HEK293 (cell line): ENCODE results near the gene KIAA1671.

Source experiments
- GLI4 ChIP-seq: fragments of 450-650 bp; formaldehyde crosslinking; IDR thresholded peaks from 2 replicates; pipeline ENCODE4 v1.5.1; 2016; ENCODE audit warnings: missing biosample characterization, missing genetic modification characterization
- KLF9 ChIP-seq: fragments of 450-650 bp; formaldehyde crosslinking; IDR thresholded peaks from 2 replicates; pipeline ENCODE4 v1.5.1; 2016; ENCODE audit warnings: missing biosample characterization, missing genetic modification characterization, low read depth
- SETDB1 ChIP-seq: IDR thresholded peaks from one replicate; pipeline ENCODE4 v1.6.1; 2017; ENCODE audit warnings: mild to moderate bottlenecking, low read length, moderate library complexity, mixed read lengths; ENCODE audit not compliant: insufficient read length
- YY1 ChIP-seq: fragments of 450-650 bp; formaldehyde crosslinking; IDR thresholded peaks from 2 replicates; pipeline ENCODE4 v1.5.1; 2018; ENCODE audit warnings: missing biosample characterization, missing genetic modification characterization
- ZFP3 ChIP-seq: fragments of 450-650 bp; formaldehyde crosslinking; IDR thresholded peaks from 2 replicates; pipeline ENCODE4 v1.5.1; 2016; ENCODE audit warnings: low read depth, missing biosample characterization, missing genetic modification characterization
- ZNF114 ChIP-seq: fragments of 450-650 bp; formaldehyde crosslinking; IDR thresholded peaks from 2 replicates; pipeline ENCODE4 v1.5.0; 2017; ENCODE audit warnings: missing biosample characterization, missing genetic modification characterization
- ZNF24 ChIP-seq: fragments of 450-650 bp; formaldehyde crosslinking; IDR thresholded peaks from 2 replicates; pipeline ENCODE4 v1.5.1; 2016; ENCODE audit warnings: missing biosample characterization, missing genetic modification characterization
- ZNF324 ChIP-seq: fragments of 450-650 bp; formaldehyde crosslinking; IDR thresholded peaks from 2 replicates; pipeline ENCODE4 v1.5.1; 2016; ENCODE audit warnings: missing biosample characterization, missing genetic modification characterization
- ZNF433 ChIP-seq: fragments of 450-650 bp; formaldehyde crosslinking; IDR thresholded peaks from 2 replicates; pipeline ENCODE4 v1.5.1; 2016; ENCODE audit warnings: missing biosample characterization, missing genetic modification characterization, low read depth
- ZNF549 ChIP-seq: fragments of 450-650 bp; IDR thresholded peaks from 2 replicates; pipeline ENCODE4 v1.5.1; 2018; ENCODE audit warnings: missing biosample characterization, missing genetic modification characterization, mild to moderate bottlenecking, inconsistent platforms, moderate library complexity
- ZNF571 ChIP-seq: fragments of 450-650 bp; formaldehyde crosslinking; IDR thresholded peaks from 2 replicates; pipeline ENCODE4 v1.5.0; 2017; ENCODE audit warnings: missing biosample characterization, missing genetic modification characterization
- ZNF621 ChIP-seq: fragments of 450-650 bp; formaldehyde crosslinking; IDR thresholded peaks from 2 replicates; pipeline ENCODE4 v1.5.1; 2017; ENCODE audit warnings: missing biosample characterization, missing genetic modification characterization
- TF ChIP-seq, protein P1 (sequence below): fragments of 450-650 bp; formaldehyde crosslinking; IDR thresholded peaks from 2 replicates; pipeline ENCODE4 v1.5.1; 2016; ENCODE audit warnings: missing biosample characterization, missing genetic modification characterization
- TF ChIP-seq, protein P2 (sequence below): fragments of 450-650 bp; formaldehyde crosslinking; IDR thresholded peaks from 2 replicates; pipeline ENCODE4 v1.5.1; 2016; ENCODE audit warnings: missing biosample characterization, missing genetic modification characterization, borderline replicate concordance
- TF ChIP-seq, protein P3 (sequence below): fragments of 450-650 bp; formaldehyde crosslinking; IDR thresholded peaks from 2 replicates; pipeline ENCODE4 v1.5.1; 2016; ENCODE audit warnings: missing biosample characterization, missing genetic modification characterization, low read depth
- TF ChIP-seq, protein P4 (sequence below): fragments of 450-650 bp; formaldehyde crosslinking; IDR thresholded peaks from 2 replicates; pipeline ENCODE4 v1.5.1; 2016; ENCODE audit warnings: missing biosample characterization, missing genetic modification characterization, low read depth
- TF ChIP-seq, protein P5 (sequence below): fragments of 450-650 bp; formaldehyde crosslinking; IDR thresholded peaks from 2 replicates; pipeline ENCODE4 v1.5.1; 2016; ENCODE audit warnings: missing biosample characterization, missing genetic modification characterization
- TF ChIP-seq, protein P6 (sequence below): fragments of 450-650 bp; formaldehyde crosslinking; IDR thresholded peaks from 2 replicates; pipeline ENCODE4 v1.5.1; 2016; ENCODE audit warnings: missing biosample characterization, missing genetic modification characterization
- TF ChIP-seq, protein P7 (sequence below): fragments of 450-650 bp; IDR thresholded peaks from 2 replicates; pipeline ENCODE4 v1.5.1; 2018; ENCODE audit warnings: missing biosample characterization, mild to moderate bottlenecking, missing genetic modification characterization

Gene KIAA1671

DNA sequence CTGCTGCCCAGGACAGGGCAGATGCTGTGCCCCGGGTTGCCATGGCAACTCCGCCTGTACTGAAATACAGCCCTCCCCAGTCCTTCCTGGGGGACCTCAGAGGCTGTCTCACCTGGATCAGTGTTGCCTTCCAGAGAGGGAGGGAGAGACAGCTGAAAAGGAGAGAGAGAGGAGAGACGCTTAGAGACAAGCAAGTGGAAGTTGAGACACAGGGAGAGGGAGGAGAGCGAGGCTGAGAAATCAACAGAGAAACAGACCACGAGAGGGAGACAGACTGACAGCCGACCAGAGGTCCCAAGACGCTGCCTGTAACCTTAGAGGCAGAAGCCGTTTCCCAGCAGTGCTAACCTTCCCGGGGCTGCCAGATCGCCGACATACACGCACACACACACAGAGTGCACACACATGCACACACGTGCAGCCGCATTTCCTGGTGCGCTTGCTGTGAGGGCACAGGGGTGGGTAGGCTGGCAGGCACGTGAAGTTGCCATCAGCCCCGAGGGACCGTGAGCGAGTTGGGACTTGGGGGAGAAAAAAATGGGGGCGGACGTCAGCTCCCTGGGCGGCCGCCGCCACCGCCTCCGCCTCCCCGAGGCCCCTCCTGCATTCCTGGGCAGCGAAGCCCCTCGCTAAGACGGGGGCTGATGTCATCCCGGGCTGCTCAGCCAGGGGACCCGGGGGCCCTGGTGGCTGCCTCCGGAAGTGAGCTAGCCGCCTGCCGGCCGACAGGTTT, 158.5 kb downstream of the KIAA1671 start (continued):
- TF ChIP-seq ZNF549 (tag by site-specific recombination) (no peak), ZNF571 (tag by site-specific recombination) (no peak), YY1 (tag by site-specific recombination) (no peak), ZFP3 (no peak), KLF9 (tag by site-specific recombination) (peak; percentile 28; the same call in 1 of the 2 replicates), SETDB1 (no peak), GLI4 (tag by site-specific recombination) (no peak), ZNF621 (no peak), ZNF24 (tag by site-specific recombination) (peak; percentile 56; the same call in 1 of the 2 replicates), ZNF114 (tag by site-specific recombination) (no peak), ZNF433 (tag by site-specific recombination) (no peak), ZNF324 (tag by site-specific recombination) (peak; percentile 74)
- TF ChIP-seq, protein P1, sequence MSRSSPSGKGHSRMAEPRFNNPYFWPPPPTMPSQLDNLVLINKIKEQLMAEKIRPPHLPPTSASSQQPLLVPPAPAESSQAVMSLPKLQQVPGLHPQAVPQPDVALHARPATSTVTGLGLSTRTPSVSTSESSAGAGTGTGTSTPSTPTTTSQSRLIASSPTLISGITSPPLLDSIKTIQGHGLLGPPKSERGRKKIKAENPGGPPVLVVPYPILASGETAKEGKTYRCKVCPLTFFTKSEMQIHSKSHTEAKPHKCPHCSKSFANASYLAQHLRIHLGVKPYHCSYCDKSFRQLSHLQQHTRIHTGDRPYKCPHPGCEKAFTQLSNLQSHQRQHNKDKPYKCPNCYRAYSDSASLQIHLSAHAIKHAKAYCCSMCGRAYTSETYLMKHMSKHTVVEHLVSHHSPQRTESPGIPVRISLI, result peak; percentile 94
- TF ChIP-seq, protein P2, sequence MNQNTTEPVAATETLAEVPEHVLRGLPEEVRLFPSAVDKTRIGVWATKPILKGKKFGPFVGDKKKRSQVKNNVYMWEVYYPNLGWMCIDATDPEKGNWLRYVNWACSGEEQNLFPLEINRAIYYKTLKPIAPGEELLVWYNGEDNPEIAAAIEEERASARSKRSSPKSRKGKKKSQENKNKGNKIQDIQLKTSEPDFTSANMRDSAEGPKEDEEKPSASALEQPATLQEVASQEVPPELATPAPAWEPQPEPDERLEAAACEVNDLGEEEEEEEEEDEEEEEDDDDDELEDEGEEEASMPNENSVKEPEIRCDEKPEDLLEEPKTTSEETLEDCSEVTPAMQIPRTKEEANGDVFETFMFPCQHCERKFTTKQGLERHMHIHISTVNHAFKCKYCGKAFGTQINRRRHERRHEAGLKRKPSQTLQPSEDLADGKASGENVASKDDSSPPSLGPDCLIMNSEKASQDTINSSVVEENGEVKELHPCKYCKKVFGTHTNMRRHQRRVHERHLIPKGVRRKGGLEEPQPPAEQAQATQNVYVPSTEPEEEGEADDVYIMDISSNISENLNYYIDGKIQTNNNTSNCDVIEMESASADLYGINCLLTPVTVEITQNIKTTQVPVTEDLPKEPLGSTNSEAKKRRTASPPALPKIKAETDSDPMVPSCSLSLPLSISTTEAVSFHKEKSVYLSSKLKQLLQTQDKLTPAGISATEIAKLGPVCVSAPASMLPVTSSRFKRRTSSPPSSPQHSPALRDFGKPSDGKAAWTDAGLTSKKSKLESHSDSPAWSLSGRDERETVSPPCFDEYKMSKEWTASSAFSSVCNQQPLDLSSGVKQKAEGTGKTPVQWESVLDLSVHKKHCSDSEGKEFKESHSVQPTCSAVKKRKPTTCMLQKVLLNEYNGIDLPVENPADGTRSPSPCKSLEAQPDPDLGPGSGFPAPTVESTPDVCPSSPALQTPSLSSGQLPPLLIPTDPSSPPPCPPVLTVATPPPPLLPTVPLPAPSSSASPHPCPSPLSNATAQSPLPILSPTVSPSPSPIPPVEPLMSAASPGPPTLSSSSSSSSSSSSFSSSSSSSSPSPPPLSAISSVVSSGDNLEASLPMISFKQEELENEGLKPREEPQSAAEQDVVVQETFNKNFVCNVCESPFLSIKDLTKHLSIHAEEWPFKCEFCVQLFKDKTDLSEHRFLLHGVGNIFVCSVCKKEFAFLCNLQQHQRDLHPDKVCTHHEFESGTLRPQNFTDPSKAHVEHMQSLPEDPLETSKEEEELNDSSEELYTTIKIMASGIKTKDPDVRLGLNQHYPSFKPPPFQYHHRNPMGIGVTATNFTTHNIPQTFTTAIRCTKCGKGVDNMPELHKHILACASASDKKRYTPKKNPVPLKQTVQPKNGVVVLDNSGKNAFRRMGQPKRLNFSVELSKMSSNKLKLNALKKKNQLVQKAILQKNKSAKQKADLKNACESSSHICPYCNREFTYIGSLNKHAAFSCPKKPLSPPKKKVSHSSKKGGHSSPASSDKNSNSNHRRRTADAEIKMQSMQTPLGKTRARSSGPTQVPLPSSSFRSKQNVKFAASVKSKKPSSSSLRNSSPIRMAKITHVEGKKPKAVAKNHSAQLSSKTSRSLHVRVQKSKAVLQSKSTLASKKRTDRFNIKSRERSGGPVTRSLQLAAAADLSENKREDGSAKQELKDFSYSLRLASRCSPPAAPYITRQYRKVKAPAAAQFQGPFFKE (tag by site-specific recombination), result no peak
- TF ChIP-seq, protein P3, sequence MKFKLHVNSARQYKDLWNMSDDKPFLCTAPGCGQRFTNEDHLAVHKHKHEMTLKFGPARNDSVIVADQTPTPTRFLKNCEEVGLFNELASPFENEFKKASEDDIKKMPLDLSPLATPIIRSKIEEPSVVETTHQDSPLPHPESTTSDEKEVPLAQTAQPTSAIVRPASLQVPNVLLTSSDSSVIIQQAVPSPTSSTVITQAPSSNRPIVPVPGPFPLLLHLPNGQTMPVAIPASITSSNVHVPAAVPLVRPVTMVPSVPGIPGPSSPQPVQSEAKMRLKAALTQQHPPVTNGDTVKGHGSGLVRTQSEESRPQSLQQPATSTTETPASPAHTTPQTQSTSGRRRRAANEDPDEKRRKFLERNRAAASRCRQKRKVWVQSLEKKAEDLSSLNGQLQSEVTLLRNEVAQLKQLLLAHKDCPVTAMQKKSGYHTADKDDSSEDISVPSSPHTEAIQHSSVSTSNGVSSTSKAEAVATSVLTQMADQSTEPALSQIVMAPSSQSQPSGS, result peak; percentile 59
- TF ChIP-seq, protein P4, sequence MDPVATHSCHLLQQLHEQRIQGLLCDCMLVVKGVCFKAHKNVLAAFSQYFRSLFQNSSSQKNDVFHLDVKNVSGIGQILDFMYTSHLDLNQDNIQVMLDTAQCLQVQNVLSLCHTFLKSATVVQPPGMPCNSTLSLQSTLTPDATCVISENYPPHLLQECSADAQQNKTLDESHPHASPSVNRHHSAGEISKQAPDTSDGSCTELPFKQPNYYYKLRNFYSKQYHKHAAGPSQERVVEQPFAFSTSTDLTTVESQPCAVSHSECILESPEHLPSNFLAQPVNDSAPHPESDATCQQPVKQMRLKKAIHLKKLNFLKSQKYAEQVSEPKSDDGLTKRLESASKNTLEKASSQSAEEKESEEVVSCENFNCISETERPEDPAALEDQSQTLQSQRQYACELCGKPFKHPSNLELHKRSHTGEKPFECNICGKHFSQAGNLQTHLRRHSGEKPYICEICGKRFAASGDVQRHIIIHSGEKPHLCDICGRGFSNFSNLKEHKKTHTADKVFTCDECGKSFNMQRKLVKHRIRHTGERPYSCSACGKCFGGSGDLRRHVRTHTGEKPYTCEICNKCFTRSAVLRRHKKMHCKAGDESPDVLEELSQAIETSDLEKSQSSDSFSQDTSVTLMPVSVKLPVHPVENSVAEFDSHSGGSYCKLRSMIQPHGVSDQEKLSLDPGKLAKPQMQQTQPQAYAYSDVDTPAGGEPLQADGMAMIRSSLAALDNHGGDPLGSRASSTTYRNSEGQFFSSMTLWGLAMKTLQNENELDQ (tag by site-specific recombination), result no peak
- TF ChIP-seq, protein P5, sequence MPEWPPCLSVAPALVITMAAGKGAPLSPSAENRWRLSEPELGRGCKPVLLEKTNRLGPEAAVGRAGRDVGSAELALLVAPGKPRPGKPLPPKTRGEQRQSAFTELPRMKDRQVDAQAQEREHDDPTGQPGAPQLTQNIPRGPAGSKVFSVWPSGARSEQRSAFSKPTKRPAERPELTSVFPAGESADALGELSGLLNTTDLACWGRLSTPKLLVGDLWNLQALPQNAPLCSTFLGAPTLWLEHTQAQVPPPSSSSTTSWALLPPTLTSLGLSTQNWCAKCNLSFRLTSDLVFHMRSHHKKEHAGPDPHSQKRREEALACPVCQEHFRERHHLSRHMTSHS, result no peak
- TF ChIP-seq, protein P6, sequence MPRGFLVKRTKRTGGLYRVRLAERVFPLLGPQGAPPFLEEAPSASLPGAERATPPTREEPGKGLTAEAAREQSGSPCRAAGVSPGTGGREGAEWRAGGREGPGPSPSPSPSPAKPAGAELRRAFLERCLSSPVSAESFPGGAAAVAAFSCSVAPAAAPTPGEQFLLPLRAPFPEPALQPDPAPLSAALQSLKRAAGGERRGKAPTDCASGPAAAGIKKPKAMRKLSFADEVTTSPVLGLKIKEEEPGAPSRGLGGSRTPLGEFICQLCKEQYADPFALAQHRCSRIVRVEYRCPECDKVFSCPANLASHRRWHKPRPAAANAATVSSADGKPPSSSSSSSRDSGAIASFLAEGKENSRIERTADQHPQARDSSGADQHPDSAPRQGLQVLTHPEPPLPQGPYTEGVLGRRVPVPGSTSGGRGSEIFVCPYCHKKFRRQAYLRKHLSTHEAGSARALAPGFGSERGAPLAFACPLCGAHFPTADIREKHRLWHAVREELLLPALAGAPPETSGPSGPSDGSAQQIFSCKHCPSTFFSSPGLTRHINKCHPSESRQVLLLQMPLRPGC, result no peak
- TF ChIP-seq, protein P7, sequence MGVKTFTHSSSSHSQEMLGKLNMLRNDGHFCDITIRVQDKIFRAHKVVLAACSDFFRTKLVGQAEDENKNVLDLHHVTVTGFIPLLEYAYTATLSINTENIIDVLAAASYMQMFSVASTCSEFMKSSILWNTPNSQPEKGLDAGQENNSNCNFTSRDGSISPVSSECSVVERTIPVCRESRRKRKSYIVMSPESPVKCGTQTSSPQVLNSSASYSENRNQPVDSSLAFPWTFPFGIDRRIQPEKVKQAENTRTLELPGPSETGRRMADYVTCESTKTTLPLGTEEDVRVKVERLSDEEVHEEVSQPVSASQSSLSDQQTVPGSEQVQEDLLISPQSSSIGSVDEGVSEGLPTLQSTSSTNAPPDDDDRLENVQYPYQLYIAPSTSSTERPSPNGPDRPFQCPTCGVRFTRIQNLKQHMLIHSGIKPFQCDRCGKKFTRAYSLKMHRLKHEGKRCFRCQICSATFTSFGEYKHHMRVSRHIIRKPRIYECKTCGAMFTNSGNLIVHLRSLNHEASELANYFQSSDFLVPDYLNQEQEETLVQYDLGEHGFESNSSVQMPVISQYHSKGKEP, result no peak
